MM.1S (cell line): Measurements from ENCODE around the gene THBS3.
A peak's percentile ranks its signal among the peaks of the same experiment; 100 is the strongest.

Experiments
- DNase-seq: peaks from one replicate; pipeline ENCODE4 v3.0.0-alpha.2; 2015
- H2AFZ ChIP-seq: fragments of 300-600 bp; sonication (generic); 2 replicates; pipeline ENCODE4 v1.6.0; 2016; ENCODE audit warnings: antibody characterized with exemption, low read length
- H3F3A ChIP-seq: fragments of 300-600 bp; sonication (generic); 2 replicates; pipeline ENCODE4 v1.6.1; 2016; ENCODE audit warnings: mild to moderate bottlenecking, antibody characterized with exemption, low read length, moderate library complexity, mixed read lengths; ENCODE audit not compliant: insufficient read depth
- H3K27ac ChIP-seq: fragments of 300-600 bp; sonication (generic); 2 replicates; pipeline ENCODE4 v1.5.1; 2016; ENCODE audit warnings: mild to moderate bottlenecking, low read length
- H3K27me3 ChIP-seq: fragments of 300-600 bp; sonication (generic); replicated peaks from 2 replicates; pipeline ENCODE4 v1.6.0; 2016; ENCODE audit warnings: low read length; ENCODE audit not compliant: insufficient read depth
- H3K36me3 ChIP-seq: fragments of 300-600 bp; sonication (generic); replicated peaks from 2 replicates; pipeline ENCODE4 v1.6.1; 2016; ENCODE audit warnings: mild to moderate bottlenecking, low read length, mixed read lengths; ENCODE audit not compliant: insufficient read depth
- H3K4me1 ChIP-seq: fragments of 300-600 bp; sonication (generic); 2 replicates; pipeline ENCODE4 v1.6.1; 2016; ENCODE audit warnings: low read length, mixed read lengths
- H3K4me2 ChIP-seq: fragments of 300-600 bp; sonication (generic); 2 replicates; pipeline ENCODE4 v1.6.0; 2016; ENCODE audit warnings: low read depth, low read length
- H3K4me3 ChIP-seq: fragments of 300-600 bp; sonication (generic); 2 replicates; pipeline ENCODE4 v1.5.1; 2016; ENCODE audit warnings: low read length, mixed read lengths
- H3K79me2 ChIP-seq: fragments of 300-600 bp; sonication (generic); 2 replicates; pipeline ENCODE4 v1.6.1; 2016; ENCODE audit warnings: mixed run types, low read length, mixed read lengths
- H3K9ac ChIP-seq: fragments of 300-600 bp; sonication (generic); 2 replicates; pipeline ENCODE4 v1.6.1; 2016; ENCODE audit warnings: low read length, mixed read lengths
- H3K9me2 ChIP-seq: fragments of 300-600 bp; sonication (generic); replicated peaks from 2 replicates; pipeline ENCODE4 v1.6.1; 2016; ENCODE audit warnings: mild to moderate bottlenecking, low read length, mixed read lengths; ENCODE audit not compliant: insufficient read depth
- H3K9me3 ChIP-seq: fragments of 300-600 bp; sonication (generic); replicated peaks from 2 replicates; pipeline ENCODE4 v1.6.1; 2016; ENCODE audit warnings: mild to moderate bottlenecking, low read length, mixed read lengths; ENCODE audit not compliant: insufficient read depth
- H4K20me1 ChIP-seq: fragments of 300-600 bp; sonication (generic); 2 replicates; pipeline ENCODE4 v1.6.1; 2016; ENCODE audit warnings: mild to moderate bottlenecking, low read length, moderate library complexity, mixed read lengths; ENCODE audit not compliant: insufficient read depth
- CTCF ChIP-seq: fragments of 300-600 bp; sonication (generic); IDR thresholded peaks from 2 replicates; pipeline ENCODE4 v1.5.1; 2016; ENCODE audit warnings: antibody characterized with exemption, low read length, mixed read lengths
- EZH2 ChIP-seq: fragments of 300-600 bp; sonication (generic); optimal IDR thresholded peaks from 2 replicates; pipeline ENCODE3; 2017; ENCODE audit warnings: low read depth, mild to moderate bottlenecking, antibody characterized with exemption, low read length, mixed read lengths
- EZH2phosphoT487 ChIP-seq: fragments of 300-600 bp; sonication (generic); IDR thresholded peaks from 2 replicates; pipeline ENCODE4 v1.6.1; 2018; ENCODE audit warnings: antibody characterized with exemption, low read length

Gene THBS3

GRCh38 chr1:155210314-155211104 lies 2.8 kb upstream of the THBS3 start:
- TF ChIP-seq EZH2 (no peak), CTCF (no peak), EZH2phosphoT487 (no peak)
- peaks cover 9% of the 10 kb centered on the region; the same call in 1 of the 2 replicates for H3K79me2 ChIP-seq
- peak overlapping the region; percentile 86; the same call in 1 of the 2 replicates for H3K4me2 ChIP-seq
- no peaks in the 10 kb centered on the region for H4K20me1 ChIP-seq
- no peaks in the 10 kb centered on the region for H3K9me2 ChIP-seq
- H2AFZ ChIP-seq, result no peak overlapping the region
- H3K4me1 ChIP-seq, result peaks cover 13% of the 10 kb centered on the region
- no peaks in the 10 kb centered on the region for H3K9me3 ChIP-seq
- H3F3A ChIP-seq, result peaks cover 10% of the 10 kb centered on the region
- H3K27ac ChIP-seq, result no peak overlapping the region
- H3K36me3 ChIP-seq, result no peaks in the 10 kb centered on the region
- no peak for DNase-seq
- H3K9ac ChIP-seq, result no peak overlapping the region
- no peaks in the 10 kb centered on the region for H3K27me3 ChIP-seq
- no peak overlapping the region for H3K4me3 ChIP-seq

DNA sequence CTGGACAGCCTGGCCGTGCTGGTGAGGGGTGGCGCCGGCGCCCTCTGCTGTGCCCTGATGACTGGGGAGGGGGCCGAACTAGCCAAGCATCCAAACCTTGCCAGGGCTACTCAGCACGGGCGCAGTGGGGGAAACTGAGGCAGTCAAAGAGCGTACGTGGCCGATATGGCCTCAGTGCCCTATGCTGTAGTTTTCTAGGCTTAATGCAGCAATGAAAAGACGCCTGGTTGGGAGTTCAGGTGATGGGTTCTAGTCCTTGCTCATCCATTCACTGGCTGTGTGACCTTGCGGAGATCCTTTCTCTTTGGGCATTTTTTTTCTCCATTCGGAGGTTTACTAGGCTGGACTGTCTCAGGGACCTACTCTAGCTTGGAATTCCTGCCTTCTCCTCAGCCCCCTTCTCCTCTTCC lies 1.6 kb upstream of the THBS3 start:
- H3K36me3 ChIP-seq, result no peaks in the 10 kb centered on the region
- DNase-seq, result no peak
- TF ChIP-seq CTCF (no peak), EZH2phosphoT487 (no peak), EZH2 (no peak)
- H3K27ac ChIP-seq, result peak overlapping the region; percentile 84; the same call in 1 of the 2 replicates
- peaks cover 13% of the 10 kb centered on the region for H3K4me1 ChIP-seq
- H3K4me2 ChIP-seq, result peak overlapping the region; percentile 86
- H4K20me1 ChIP-seq, result no peaks in the 10 kb centered on the region
- H3K79me2 ChIP-seq, result peaks cover 9% of the 10 kb centered on the region; the same call in 1 of the 2 replicates
- no peaks in the 10 kb centered on the region for H3K27me3 ChIP-seq
- H3K9ac ChIP-seq, result peak overlapping the region; percentile 100
- peak overlapping the region; percentile 92 for H2AFZ ChIP-seq
- peaks cover 10% of the 10 kb centered on the region for H3F3A ChIP-seq
- no peaks in the 10 kb centered on the region for H3K9me3 ChIP-seq
- H3K9me2 ChIP-seq, result no peaks in the 10 kb centered on the region
- peak overlapping the region; percentile 95 for H3K4me3 ChIP-seq

- Histone ChIP-seq H3F3A (peaks cover 10% of the 10 kb centered on the region), H4K20me1 (no peaks in the 10 kb centered on the region), H3K9ac (peak within 1 kb of the TSS; percentile 100), H3K4me3 (peak within 1 kb of the TSS; percentile 95), H3K9me3 (no peaks in the 10 kb centered on the region), H2AFZ (peak within 1 kb of the TSS; percentile 92), H3K27me3 (no peaks in the 10 kb centered on the region), H3K79me2 (peaks cover 9% of the 10 kb centered on the region; the same call in 1 of the 2 replicates), H3K36me3 (no peaks in the 10 kb centered on the region), H3K9me2 (no peaks in the 10 kb centered on the region), H3K27ac (peak within 1 kb of the TSS; percentile 84), H3K4me1 (peaks cover 13% of the 10 kb centered on the region), H3K4me2 (peak within 1 kb of the TSS; percentile 86)
- DNase-seq, result peak; percentile 88
- TF ChIP-seq CTCF, result no peak
- no peak for TF ChIP-seq EZH2
- TF ChIP-seq EZH2phosphoT487, result no peak
Measured at GRCh38 chr1:155208541-155209311, 1.0 kb upstream of the THBS3 start, which contains the start of gene MTX1. Gene MTX1, plus strand, starts transcription at chr1:155208695. Its CDS starts 110 bp downstream, at chr1:155208805.
